Lower leg skin (tissue), 3 donors: Measurements from ENCODE around the gene ZBTB21.

Experiments
- CTCF ChIP-seq, 3 donors: fragments of 450-650 bp; IDR thresholded peaks; one replicate each; pipeline ENCODE4 v1.5.1; 2016; ENCODE audit warnings: antibody characterized with exemption in 3 of 3, mild to moderate bottlenecking in 3 of 3, moderate library complexity in 2 of 3
- POLR2A ChIP-seq, 2 donors: fragments of 450-650 bp; IDR thresholded peaks; one replicate each; pipeline ENCODE4 v1.6.1; 2016 to 2017; ENCODE audit warnings: antibody characterized with exemption in 2 of 2, mild to moderate bottlenecking in 1 of 2, moderate library complexity in 1 of 2

DNA sequence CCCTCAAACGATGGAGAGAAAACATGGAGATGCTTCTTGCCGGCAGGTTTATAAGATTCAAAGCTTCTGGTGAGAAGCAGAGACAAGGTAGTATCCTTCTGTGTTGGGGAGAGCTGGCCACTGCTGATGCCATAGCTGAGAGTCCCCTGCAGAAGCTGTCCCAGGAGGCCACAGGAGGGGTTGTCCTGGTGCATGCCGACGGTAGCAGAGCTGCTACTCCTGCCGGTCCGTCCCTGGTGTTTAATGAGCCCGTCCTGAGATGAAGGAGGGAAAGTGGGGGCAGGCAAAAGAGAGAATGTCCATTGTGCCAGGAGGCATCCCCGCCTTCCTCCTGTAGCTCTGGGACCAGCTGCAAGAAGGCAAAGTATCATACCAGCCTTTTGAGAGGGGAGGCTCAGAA is 46.0 kb downstream of the ZBTB21 start:
- TF ChIP-seq CTCF (IDR thresholded peaks at IDR 0.05) (no peak), POLR2A (IDR thresholded peaks at IDR 0.05) (no peak)
